Measurements from ENCODE around the gene DNAI7. TPM values are rescaled to one million over a fixed set of nuclear protein-coding genes. Genes with fewer than 3 reads are reported as not detected.

The DNAI7 gene
- total RNA-seq, 1 donor from 2014 or later: not detected

DNA sequence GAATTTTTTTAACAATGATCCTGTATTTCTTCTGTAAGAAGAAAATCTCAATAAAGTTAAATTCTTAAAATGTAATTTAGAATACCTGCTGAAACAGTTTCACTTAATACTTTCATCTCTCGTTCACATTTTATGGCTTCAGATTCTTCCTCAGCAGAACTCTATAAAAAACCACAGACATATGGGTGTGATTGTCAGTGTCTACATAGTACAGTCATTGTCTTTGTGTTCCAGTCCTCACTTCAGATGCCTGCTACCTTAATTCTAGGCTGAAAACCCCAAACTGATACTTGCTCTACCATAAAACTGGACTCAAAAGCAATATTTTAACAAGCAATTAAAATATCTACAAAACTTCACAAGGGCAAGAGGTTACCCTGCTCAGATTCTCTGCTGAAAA lies 71.8 kb downstream of the DNAI7 start:
- no peaks in the 10 kb centered on the region for H3K36me3 Mint-ChIP-seq (ENCODE audit: low read depth)
- no peaks in the 10 kb centered on the region for H3K27me3 Mint-ChIP-seq (ENCODE audit: low read depth)
- TF ChIP-seq CTCF (IDR thresholded peaks at IDR 0.05): no peak
- no peak overlapping the region for H3K4me3 Mint-ChIP-seq (ENCODE audit: unreplicated experiment)
- no peaks in the 10 kb centered on the region for H3K9me3 Mint-ChIP-seq (ENCODE audit: low read depth)
- no peak for DNase-seq (ENCODE audit: low spot score)
- no peak overlapping the region for H3K27ac Mint-ChIP-seq (ENCODE audit: unreplicated experiment)
- H3K4me1 Mint-ChIP-seq (ENCODE audit: low read depth): peaks cover 7% of the 10 kb centered on the region

DNA sequence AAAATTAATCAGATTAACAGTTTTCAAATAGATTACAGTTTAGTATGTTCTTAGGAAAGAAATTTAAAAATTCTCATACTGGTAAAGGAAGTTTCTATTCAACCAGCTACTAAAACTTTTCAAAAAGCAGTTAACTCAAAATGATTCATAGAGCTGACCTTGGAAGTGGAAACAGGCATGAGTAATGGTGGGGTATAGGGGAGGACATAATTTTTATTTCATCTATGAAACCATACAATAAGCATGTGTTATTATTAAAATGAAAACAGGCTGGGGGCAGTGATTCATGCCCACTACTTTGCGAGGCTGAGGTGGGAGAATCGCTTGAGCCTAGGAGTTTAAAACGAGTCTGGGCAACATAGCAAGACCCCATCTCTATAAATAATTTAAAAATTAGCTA lies 73.0 kb downstream of the DNAI7 start:
- H3K27ac Mint-ChIP-seq (ENCODE audit: unreplicated experiment): no peak overlapping the region
- H3K9me3 Mint-ChIP-seq (ENCODE audit: low read depth): no peaks in the 10 kb centered on the region
- no peaks in the 10 kb centered on the region for H3K27me3 Mint-ChIP-seq (ENCODE audit: low read depth)
- H3K36me3 Mint-ChIP-seq (ENCODE audit: low read depth): no peaks in the 10 kb centered on the region
- H3K4me3 Mint-ChIP-seq (ENCODE audit: unreplicated experiment): no peak overlapping the region
- no peak for TF ChIP-seq CTCF (IDR thresholded peaks at IDR 0.05)
- peaks cover 7% of the 10 kb centered on the region for H3K4me1 Mint-ChIP-seq (ENCODE audit: low read depth)
- no peak for DNase-seq (ENCODE audit: low spot score)

- Mint-ChIP-seq H3K27me3 (ENCODE audit: low read depth) (no peaks in the 10 kb centered on the region), H3K4me1 (ENCODE audit: low read depth) (peaks cover 7% of the 10 kb centered on the region), H3K9me3 (ENCODE audit: low read depth) (no peaks in the 10 kb centered on the region), H3K36me3 (ENCODE audit: low read depth) (no peaks in the 10 kb centered on the region), H3K27ac (ENCODE audit: unreplicated experiment) (no peak overlapping the region), H3K4me3 (ENCODE audit: unreplicated experiment) (no peak overlapping the region)
- DNase-seq (ENCODE audit: low spot score): no peak
- no peak for TF ChIP-seq CTCF (IDR thresholded peaks at IDR 0.05)
Observed at GRCh38 chr12:25121110-25121509, 73.8 kb downstream of the DNAI7 start.

- no peak for DNase-seq (ENCODE audit: low spot score)
- H3K4me1 Mint-ChIP-seq (ENCODE audit: low read depth): peaks cover 11% of the 10 kb centered on the region
- H3K4me3 Mint-ChIP-seq (ENCODE audit: unreplicated experiment): no peak overlapping the region
- H3K27me3 Mint-ChIP-seq (ENCODE audit: low read depth): no peaks in the 10 kb centered on the region
- peak; percentile 55 for TF ChIP-seq CTCF (IDR thresholded peaks at IDR 0.05)
- H3K27ac Mint-ChIP-seq (ENCODE audit: unreplicated experiment): no peak overlapping the region
- no peaks in the 10 kb centered on the region for H3K36me3 Mint-ChIP-seq (ENCODE audit: low read depth)
- H3K9me3 Mint-ChIP-seq (ENCODE audit: low read depth): no peaks in the 10 kb centered on the region
Observed at GRCh38 chr12:25119020-25119419, 75.9 kb downstream of the DNAI7 start.

DNA sequence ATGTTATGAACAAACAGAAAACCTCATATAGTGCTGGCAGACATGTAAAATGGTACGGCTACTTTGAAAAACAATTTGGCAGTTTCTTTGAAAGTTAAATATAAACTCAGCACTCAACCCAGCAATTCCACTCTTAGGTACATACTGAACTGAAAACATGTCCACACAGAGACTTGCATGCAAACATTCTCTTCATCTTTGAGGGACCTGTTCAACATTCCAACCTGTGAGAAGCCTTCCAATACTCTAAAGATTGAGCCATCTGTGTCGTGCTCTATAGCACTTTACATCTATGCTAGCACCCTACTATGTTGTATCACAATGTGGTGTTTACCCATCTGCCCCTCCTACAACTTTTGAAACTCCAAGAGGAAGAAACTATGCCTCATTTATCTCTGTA lies 79.3 kb downstream of the DNAI7 start:
- TF ChIP-seq CTCF (IDR thresholded peaks at IDR 0.05): no peak

More for the DNA sequence above, 79.3 kb downstream of the DNAI7 start:
- Mint-ChIP-seq H3K27me3 (ENCODE audit: low read depth) (no peaks in the 10 kb centered on the region), H3K9me3 (ENCODE audit: low read depth) (no peaks in the 10 kb centered on the region), H3K27ac (ENCODE audit: unreplicated experiment) (no peak overlapping the region), H3K4me3 (ENCODE audit: unreplicated experiment) (no peak overlapping the region), H3K36me3 (ENCODE audit: low read depth) (no peaks in the 10 kb centered on the region), H3K4me1 (ENCODE audit: low read depth) (peaks cover 4% of the 10 kb centered on the region)
- DNase-seq (ENCODE audit: low spot score): no peak
